GM18520 (cell line): ENCODE results near the gene MPZL1.

Source experiments
- ATAC-seq: cut with Tn5 transposase; IDR thresholded peaks from one replicate; pipeline ENCODE4 v1.9.1; 2021; ENCODE audit not compliant: unreplicated experiment

MPZL1 gene

DNA sequence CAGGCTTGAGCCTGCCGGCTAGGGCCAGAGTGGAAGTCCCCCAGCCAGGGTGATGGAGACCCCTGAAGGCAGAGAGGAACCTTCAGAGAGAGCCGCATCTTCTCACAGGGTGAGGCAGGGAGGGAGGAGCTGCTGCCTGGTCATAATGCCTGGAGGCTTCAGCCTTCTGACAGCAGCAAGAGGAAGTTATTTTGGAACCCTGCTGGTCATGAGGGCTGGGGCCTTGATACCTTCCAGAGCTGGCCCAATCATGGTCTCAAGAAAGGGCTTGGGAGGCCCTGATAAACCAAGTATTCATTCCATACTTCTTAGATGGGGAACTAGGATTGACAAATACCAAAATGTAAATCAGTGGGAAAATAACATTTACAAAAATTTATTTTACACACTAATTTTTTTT, 26.6 kb upstream of the MPZL1 start:
- ATAC-seq = no peak

- ATAC-seq = no peak
These were observed 25.8 kb upstream of the MPZL1 start for GRCh38 chr1:167695756-167696561.

DNA sequence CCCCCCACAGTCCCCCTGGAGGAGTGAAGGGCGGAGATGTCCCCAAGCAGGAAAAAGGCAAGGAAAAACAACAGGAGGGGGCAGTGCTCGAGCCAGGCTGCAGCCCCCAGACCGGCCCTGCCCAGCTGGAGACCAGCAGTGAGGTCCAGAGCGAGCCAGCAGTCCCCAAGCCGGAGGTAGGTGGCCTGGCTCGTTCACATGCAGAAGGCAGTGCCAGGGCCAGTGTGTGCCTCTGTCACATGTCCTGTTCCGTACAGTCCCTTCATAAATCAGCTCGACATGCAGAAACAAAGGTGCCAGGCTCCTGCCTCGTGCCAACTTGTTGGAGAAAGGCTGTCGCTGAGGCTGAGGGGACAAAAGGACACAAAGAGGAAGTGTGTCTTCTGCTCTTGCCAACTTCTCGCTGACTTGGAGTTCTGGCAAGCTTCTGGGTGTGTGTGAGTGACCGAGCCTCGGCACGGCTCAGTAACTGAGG, 24.1 kb upstream of the MPZL1 start:
- no peak for ATAC-seq

DNA sequence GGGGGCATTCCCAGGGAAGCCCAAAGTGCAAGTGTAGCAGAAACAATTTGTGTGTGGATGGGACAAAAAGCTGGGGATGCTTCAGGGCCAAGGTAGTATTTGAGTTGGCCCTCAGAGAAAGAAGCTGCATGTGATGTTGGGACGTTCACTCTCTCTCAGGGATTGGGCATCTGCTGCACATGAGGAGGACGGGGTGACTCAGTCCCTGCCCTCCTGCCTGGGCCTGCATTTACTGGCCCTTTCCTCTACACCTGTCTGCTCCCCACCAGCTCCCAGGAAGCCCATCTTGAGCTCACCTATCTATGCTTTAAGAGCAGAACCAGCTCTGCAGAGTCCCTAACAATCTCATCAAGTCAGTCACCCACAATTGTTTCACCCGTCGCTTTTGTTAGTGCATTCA, 23.5 kb upstream of the MPZL1 start:
- no peak for ATAC-seq

DNA sequence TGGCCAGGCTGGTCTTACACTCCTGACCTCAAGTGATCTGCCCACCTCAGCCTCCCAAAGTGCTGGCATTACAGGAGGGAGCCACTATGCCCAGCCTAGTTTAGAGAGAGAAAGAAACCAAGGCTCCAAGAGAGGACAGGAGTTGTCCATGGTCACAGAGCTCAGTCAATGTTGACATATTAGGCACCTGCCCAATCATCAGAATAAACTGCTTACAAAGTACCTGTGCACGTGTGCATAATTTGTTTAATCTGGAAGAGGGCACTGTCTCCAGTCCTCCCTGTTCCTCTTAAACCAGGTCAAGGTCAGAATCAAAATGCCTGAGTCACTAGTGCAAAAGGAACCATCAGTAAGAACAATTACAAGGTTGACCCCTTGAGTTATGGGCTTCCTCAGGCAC, 20.3 kb upstream of the MPZL1 start:
- no peak for ATAC-seq

GRCh38 chr1:167703557-167703956, 18.2 kb upstream of the MPZL1 start:
- ATAC-seq = no peak

DNA sequence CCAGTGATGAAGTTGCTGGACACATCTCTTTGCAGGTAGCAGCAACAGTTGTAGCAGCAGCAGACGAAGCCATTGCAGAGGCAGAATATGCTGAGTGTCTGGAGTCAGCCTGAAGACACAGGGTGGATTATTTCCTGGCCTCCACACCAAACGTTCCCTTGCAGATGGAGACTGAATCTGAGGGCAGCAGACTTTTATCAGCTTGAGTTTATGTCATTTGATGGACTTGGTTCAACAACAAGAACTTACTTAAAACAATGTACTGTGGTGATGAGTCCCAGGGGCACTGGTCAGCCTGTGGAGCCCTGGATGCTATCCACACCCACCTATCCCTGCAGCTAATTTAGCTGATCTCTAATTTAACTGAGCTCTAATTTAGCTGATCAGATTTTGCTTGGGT, 17.1 kb upstream of the MPZL1 start:
- ATAC-seq = no peak

DNA sequence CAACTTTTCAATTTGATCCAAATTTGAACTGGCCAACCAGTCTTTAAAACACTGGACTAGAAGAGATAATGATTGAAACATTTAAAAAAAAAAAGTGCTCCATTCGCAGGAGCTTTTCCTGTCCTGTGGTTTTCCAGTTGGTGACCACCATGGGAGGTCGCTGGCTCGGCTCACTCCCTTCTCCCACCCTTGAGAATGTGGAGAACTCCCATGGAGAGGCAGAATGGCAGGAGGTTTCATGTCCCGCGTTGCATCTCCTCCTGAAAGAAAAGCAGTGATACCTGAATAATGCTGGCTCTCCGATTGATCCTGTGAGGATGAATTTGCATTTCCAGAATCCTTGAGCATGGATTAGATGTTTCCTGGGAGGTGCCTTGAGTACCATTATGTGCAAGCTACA, 16.5 kb upstream of the MPZL1 start:
- no peak for ATAC-seq

DNA sequence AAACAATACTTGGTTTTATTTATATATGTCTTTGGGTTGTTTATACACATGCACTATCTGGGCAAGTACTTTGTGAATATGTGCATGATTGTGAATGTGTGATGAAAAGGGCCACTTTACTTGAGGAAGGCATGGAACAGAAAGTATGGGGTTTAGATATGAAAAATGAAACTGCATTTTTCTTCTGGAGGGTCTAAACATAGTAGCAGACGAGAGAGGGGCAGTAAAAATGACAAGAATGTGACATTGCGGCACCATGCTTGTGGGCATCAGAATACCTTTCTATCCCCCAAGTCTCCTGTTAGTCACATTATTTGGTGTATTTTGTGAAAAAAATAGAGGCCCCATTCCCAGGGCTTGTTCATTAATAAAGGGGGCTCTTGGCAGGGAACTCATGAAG, 15.4 kb upstream of the MPZL1 start:
- ATAC-seq = no peak

- ATAC-seq = no peak
These were observed 14.6 kb upstream of the MPZL1 start for GRCh38 chr1:167706931-167707877.

DNA sequence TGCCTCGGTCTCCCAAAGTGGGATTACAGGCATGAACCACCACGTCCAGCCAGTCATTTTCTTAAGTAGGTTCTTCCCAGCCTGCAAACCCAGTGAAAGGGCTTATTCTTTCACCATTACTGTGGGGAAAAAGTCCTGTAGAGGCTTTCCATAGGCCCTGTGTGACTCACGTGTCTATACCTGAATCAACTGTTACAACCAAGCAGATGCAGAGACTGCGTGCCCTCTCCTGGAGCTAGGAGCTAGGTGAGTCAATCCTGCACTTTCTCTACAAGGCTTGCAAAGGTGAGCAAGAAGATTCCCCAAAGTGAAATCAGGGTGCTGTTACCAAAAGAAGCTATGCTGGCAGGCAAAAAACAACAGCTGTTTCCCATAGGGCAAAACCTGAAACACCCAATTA, 13.8 kb upstream of the MPZL1 start:
- ATAC-seq = no peak

DNA sequence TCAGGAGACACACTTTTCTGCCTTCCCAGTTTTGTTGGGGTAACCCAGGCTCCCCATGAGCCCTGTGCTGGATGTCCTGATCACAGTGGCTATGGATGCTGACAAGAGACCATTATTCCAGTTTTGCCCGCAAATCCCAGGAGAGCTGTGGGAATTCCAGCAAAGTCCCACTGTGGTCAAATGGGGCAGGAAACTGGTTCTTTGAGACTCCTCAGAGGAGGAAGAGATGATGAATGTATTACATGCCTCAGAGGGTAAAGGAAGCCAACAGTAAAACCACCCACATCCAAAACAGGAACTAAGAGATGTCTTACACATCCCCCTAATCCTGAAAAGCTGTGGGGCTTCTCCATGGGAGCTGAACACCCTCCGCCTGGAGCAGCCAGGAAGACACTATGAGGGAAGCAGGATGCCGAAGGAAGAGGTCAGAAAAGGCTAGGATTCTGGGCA, 12.8 kb upstream of the MPZL1 start:
- no peak for ATAC-seq

DNA sequence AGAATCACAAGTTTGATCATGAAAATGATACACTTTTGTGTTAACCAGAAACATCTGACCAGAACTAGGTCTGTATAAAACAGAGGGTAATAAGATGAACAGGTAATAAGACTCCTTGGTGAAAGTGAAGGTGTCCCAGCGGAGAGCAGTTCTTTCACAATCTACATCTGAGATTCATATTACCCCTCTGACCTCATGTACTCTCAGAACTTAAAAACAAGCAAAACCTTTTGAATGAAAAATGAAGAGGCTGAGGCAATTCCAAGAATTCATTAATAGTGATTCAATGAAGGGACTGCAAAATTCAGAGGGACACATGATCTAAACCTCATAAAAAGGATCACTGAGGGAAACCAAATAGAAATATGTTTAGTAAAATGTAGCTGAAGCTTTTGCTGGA, 10.9 kb upstream of the MPZL1 start:
- ATAC-seq = no peak

GRCh38 chr1:167711797-167712196, 10.0 kb upstream of the MPZL1 start:
- no peak for ATAC-seq

DNA sequence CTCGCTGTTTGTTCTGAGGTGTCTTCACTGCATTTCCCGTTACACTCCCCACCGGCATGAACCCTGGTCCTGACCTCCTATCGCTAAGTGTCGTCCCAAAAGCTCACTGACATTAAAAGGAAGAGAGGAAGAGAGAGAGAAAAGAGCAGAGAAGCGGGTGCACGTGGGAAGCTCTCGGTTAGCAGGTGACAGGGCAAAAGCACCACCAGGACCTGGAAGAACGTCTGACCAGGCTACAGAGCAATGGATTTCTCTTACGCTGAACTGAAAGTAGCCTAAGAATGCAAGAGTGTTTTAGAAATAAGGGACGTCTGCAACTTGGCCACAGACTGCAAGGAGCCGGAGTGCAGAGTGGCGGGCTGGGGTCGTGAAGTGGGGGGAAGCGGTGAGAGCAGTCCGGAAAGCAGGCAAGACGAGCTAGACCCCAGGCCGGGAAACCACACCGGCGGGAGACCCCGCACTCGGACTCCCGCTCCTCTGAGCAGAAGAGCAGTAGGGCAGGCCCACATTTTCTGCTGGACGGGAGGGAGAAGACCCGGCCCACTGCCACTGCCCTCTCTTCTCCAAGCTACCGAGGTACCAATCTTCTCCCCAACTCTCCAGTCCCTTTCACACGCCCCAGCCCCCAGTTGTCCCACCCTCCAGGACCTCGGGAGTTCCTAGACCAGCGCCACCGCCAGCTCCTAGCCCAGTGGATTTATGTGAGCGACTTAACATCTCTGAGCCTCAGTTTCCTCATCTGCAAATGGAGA, 8.3 kb upstream of the MPZL1 start:
- no peak for ATAC-seq

- ATAC-seq = peak; percentile 38
These were observed 7.7 kb upstream of the MPZL1 start for GRCh38 chr1:167714098-167714438.

DNA sequence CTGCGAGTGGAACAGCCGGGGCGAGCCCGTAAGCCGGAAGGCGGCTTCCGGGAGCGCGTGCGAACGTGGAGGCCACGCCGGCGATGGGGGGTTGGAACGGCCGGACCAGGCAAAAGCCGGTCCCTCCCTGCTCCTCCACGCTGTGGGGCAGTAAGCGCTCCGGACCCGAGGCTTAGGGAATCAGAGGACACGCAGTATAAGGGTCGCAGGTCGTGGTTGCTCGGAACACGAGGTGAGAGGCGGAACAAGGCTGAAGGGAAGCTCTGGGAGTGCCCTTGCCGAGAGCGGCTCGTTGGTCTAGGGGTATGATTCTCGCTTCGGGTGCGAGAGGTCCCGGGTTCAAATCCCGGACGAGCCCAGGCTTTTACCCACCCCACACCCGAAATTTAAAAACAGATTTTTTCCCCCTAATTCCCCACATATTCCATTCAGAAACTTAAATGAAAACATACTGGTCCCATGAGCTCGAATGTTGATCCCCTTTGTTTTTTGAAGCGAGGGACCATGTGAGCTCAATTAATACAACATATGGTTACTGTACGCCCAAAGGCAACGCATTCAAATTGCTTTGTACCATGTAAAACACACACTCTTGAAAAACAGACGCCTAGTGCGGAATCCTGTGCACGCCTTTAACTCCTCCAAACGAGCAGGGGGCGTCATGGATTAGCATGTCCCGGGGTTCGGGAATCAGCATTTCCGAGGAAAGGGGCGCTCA, 7.2 kb upstream of the MPZL1 start:
- ATAC-seq = peak; percentile 43

GRCh38 chr1:167715157-167715999, 6.4 kb upstream of the MPZL1 start:
- peak; percentile 35 for ATAC-seq

DNA sequence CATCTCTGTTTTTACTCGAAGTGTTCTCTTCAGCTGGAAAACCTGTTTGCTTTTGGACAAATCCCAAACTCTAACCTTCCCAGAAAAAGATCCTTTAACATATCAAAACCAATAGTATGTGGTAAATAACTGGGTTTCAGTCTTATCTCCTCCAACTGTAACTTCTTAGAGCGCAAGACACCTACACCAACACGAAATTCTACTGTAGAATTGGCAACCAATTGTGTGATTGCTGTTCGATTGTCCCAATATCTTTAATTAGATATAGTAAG, 5.8 kb upstream of the MPZL1 start:
- ATAC-seq = no peak

DNA sequence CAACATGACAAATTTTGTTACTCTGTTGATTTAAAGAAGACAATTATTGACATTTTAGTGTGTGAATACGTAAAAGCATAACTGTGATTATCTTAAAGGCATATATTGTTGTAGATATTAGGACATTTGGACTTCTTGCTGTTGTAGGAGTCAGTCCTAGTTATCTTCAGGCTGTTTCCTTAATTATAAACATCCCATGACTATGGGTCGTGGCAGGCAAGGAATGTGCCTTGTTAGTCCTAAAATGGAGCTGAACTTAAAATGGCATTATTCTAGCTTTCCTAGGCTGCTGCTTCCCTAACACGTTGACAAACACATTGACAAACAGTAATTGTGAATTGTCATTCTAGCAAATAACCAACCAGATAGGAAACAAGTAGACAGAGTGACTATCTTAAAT, 4.4 kb upstream of the MPZL1 start:
- no peak for ATAC-seq
